Measurements from ENCODE around the gene ELAVL3.
A peak's percentile ranks its signal among the peaks of the same experiment; 100 is the strongest.
"Not testable (repeated sequence)": the region's sequence is repeated elsewhere in the genome, so short reads cannot be mapped to it uniquely, and the experiment has no call there.

The ELAVL3 gene

GRCh38 chr19:11486661-11487503 is 6.0 kb upstream of the ELAVL3 start:
- no peak for DNase-seq (ENCODE audit: low spot score)

- DNase-seq (ENCODE audit: low spot score): no peak
Measured at GRCh38 chr19:11485245-11485837, 4.5 kb upstream of the ELAVL3 start.

DNA sequence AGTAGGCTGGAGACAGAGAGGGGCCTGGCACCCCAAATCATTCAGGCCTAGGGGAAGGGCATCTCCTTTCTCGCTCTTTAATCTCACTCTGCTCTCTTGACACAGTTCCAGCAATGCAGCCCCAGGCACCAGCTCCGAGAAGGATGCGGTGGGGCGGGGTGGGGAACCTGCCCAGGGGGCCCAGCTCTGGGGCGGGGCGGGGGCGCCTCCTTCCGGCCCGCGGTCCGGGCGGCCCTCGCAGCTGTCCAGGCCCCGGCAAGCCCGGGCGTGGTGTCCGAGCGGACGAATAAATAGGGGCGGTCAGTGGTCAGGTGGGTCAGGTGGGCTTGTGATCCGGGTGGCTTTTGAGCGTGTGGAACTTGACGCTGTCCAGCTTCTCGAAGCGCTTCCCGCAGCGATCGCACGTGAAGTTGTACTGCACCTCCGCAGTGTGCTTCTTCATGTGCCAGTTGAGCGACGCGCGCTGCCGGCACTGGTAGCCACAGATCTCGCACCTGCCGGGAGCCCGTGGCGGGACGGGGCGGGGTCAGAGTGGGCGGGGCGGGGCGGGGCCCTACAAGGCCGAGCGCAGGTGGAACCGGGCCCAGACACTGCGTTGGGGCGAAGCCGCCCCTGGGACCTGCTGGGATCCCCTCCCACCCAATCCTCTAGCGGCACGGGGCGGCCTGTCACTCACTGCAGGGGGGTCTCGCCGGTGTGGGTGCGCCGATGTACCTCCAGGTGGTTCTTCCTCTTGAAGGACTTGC is 2.7 kb upstream of the ELAVL3 start:
- DNase-seq (ENCODE audit: low spot score): no peak

- peak; percentile 82 for DNase-seq (ENCODE audit: low spot score)
Measured at GRCh38 chr19:11482384-11483050, 1.7 kb upstream of the ELAVL3 start.

DNA sequence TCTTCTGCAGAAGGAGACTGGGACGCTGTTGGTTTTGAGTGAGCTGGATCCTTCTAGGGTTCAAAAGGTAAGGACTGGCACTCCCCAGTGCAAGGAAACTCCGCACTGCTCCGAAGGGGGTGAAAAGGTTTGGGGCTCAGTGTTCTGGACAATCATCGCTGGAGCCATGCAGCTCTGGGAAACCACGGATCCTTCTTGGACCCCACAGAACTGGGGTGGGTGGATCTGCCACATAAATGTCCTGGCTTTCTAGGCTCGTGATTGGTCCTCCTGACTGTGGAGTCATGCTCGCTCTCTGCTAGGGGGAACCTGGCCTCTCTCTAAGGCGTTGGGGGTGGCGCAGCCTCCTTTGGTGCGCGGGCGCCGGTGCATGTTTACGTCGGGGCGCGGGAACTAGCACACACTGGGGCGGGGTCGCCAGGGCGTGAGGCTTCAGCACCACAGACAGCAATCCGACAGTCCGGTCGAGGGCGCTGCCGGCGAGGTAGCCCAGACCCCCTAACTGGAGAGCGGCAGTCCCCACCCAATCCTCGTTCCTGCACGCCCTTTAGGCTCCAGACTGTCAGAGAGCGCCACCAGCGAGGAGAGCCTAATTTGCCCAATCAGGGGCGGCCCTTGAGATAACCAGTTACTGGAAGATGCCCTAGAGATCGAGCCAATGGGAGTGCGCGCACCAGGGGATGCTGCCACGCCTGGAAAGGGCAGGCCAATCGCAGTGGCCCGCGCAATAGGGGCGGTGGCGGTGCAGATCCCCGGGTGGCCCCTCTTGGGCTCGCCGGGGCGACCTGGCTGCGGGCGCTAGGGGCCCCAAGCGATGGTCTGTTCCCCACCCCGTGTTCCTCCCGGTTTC is 913 bp upstream of the ELAVL3 start:
- DNase-seq (ENCODE audit: low spot score): peak; percentile 60

DNA sequence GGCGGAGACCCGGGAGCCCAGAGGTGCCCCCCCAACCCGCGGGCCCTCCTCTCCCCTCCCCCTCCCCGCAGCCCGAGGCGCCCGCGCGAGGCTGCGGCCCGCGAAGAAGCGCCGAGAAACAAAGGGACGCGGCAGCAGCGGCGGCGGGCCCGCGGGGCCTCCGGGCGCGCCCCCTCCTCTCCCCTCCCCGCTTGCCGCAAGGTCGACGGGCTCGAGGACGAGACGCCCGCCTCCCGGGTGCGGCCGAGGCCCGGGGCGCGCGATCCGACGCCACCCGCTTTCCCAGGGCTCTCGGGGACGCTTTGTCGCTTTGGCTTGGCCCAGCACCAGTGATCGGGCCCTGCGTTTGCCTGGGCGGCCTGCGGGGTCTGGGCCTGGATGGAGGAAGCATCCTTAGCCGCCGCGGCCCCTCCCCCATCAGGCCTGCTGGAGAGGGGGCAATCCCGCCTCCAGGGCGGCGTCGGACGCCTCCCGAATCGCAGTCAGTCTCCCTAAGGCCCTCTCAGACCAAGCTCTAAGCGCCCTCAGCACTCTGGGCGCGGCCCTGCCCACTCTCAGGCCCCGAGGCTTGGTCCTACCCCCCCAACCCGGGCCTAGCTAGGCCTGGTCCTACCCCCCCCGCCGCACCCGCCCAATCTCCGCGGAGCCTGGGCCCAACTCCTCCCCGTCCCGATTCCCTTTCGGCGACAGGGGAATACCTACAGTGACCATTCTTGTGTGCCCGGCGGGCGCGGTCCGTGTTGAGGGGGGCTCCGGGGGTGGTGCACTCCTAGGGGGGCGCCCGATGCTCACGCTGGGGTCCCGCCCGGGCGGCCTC is 740 bp downstream of the ELAVL3 start:
- no peak for DNase-seq (ENCODE audit: low spot score)

- no peak for DNase-seq (ENCODE audit: low spot score)
Measured at GRCh38 chr19:11479090-11479897, 1.6 kb downstream of the ELAVL3 start.

GRCh38 chr19:11478167-11479089 is 2.4 kb downstream of the ELAVL3 start:
- no peak for DNase-seq (ENCODE audit: low spot score)

DNA sequence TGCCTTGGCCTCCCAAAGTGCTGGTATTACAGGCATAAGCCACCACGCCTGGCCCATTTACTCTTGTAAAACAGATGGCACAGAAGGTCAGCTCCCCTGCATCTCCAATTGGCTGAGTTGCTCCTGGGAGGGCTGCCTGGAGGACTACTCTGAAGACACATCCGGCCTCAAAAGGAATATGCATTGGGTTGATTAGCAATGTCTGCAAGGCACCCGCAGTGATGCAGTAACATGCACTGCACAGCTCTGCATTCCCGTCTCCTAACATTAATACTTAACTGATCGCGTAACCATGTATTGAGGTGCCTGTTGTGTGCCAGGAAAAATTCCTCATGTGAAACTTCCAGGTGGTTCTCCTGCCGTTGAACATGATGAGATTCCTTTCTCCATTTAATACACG is 5.0 kb downstream of the ELAVL3 start:
- no peak for DNase-seq (ENCODE audit: low spot score)

GRCh38 chr19:11475343-11475742 is 5.5 kb downstream of the ELAVL3 start:
- DNase-seq (ENCODE audit: low spot score): not testable (repeated sequence)

DNA sequence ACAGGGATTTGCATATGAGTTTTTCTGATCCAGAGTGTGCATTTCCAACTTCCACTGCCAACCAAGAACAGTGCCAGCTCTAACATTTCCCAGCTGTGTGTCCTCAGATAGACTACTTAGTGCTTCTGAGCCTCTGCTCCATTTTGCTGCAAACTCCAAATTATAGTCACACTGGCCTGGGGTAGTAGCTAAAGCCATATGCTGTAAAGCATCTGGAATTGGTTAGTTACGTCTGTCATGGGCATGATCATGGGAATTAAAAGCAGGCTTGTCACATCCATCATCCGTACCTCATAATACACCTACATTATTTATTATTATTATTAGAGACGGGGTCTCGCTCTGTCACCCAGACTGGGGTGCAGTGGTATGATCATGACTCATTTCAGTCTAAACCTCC is 7.1 kb downstream of the ELAVL3 start:
- no peak for DNase-seq (ENCODE audit: low spot score)

- DNase-seq (ENCODE audit: low spot score): not testable (repeated sequence)
Measured at GRCh38 chr19:11468266-11468845, 12.5 kb downstream of the ELAVL3 start.

- DNase-seq (ENCODE audit: low spot score): no peak
Measured at GRCh38 chr19:11465600-11465999, 15.2 kb downstream of the ELAVL3 start.

- DNase-seq (ENCODE audit: low spot score): no peak
Measured at GRCh38 chr19:11464333-11465265, 16.2 kb downstream of the ELAVL3 start.

- no peak for DNase-seq (ENCODE audit: low spot score)
Measured at GRCh38 chr19:11463391-11463790, 17.5 kb downstream of the ELAVL3 start.

- DNase-seq (ENCODE audit: low spot score): no peak
Measured at GRCh38 chr19:11461453-11461852, 19.4 kb downstream of the ELAVL3 start.

GRCh38 chr19:11460207-11460606 is 20.6 kb downstream of the ELAVL3 start:
- DNase-seq (ENCODE audit: low spot score): no peak

Data from CD4-positive, alpha-beta T cell treated with Interleukin-15 for 4 hours (primary cell).